Gastrocnemius medialis (tissue), 4 donors: ENCODE data around the gene FLT1.

Source experiments
- CTCF ChIP-seq, 5 experiments: fragments of 450-650 bp in 3 of 5; fragments of 200-600 bp in 2 of 5; sonication (generic) in 2 of 5; IDR thresholded peaks in 4 of 5; conservative IDR thresholded peaks in 1 of 5; 1 replicate in 4 of 5; 2 replicates in 1 of 5; pipeline ENCODE4 v1.5.1; 2016 to 2019; ENCODE audit warnings: antibody characterized with exemption in 5 of 5, mild to moderate bottlenecking in 3 of 5, moderate library complexity in 3 of 5
- POLR2A ChIP-seq, 2 donors: fragments of 450-650 bp; IDR thresholded peaks; one replicate each; pipeline ENCODE4 v1.6.1; 2017; ENCODE audit warnings: antibody characterized with exemption in 2 of 2, mild to moderate bottlenecking in 2 of 2, moderate library complexity in 2 of 2

DNA sequence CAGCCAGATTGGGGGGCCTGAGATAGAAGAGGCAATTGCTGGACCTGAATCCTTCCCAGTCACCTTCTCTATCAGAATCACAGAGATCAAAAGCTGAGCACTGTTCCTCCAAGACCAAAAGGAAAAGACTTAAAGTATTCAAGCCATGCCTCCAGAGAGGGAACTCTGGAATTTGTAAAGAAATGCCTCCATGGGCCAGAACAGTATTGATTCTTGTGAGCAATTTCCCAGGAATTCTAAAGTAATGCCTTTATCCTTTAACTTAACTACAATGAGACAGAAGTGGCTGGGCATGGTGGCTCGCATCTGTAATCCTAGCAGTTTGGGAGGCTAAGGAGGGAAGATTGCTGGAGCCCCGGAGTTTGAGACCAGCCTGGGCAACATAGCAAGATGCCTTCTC lies 148.8 kb downstream of the FLT1 start:
- TF ChIP-seq POLR2A (IDR thresholded peaks at IDR 0.05) (no peak), CTCF (IDR thresholded peaks at IDR 0.05 in 4 of 5, conservative IDR thresholded peaks at IDR 0.05 in 1 of 5) (no peak)
